HEK293 (cell line): Measurements from ENCODE around the gene GTF3C1.

Experiments
- ATF2 ChIP-seq: fragments of 450-650 bp; formaldehyde crosslinking; IDR thresholded peaks from 2 replicates; pipeline ENCODE4 v1.5.1; 2016; ENCODE audit warnings: missing biosample characterization, missing genetic modification characterization, low read depth
- CTCF ChIP-seq: fragments of 450-650 bp; formaldehyde crosslinking; IDR thresholded peaks from 2 replicates; pipeline ENCODE4 v1.5.1; 2016; ENCODE audit warnings: missing biosample characterization, missing genetic modification characterization
- GLI4 ChIP-seq: fragments of 450-650 bp; formaldehyde crosslinking; IDR thresholded peaks from 2 replicates; pipeline ENCODE4 v1.5.1; 2016; ENCODE audit warnings: missing biosample characterization, missing genetic modification characterization
- GLIS2 ChIP-seq: fragments of 450-650 bp; formaldehyde crosslinking; IDR thresholded peaks from 2 replicates; pipeline ENCODE4 v1.5.1; 2016; ENCODE audit warnings: missing biosample characterization, missing genetic modification characterization
- HOXA7 ChIP-seq: sonication (generic); formaldehyde crosslinking; IDR thresholded peaks from 2 replicates; pipeline ENCODE4 v1.8.1; 2022; ENCODE audit warnings: missing genetic modification reagents, borderline replicate concordance
- KLF16 ChIP-seq: fragments of 450-650 bp; formaldehyde crosslinking; IDR thresholded peaks from 2 replicates; pipeline ENCODE4 v1.5.1; 2017; ENCODE audit warnings: missing biosample characterization, missing genetic modification characterization
- KLF7 ChIP-seq: fragments of 450-650 bp; formaldehyde crosslinking; IDR thresholded peaks from 2 replicates; pipeline ENCODE4 v1.5.1; 2016; ENCODE audit warnings: missing biosample characterization, missing genetic modification characterization, borderline replicate concordance
- REST ChIP-seq: fragments of 450-650 bp; formaldehyde crosslinking; IDR thresholded peaks from 2 replicates; pipeline ENCODE4 v1.5.1; 2016; ENCODE audit warnings: missing biosample characterization, missing genetic modification characterization
- ZBTB20 ChIP-seq: fragments of 450-650 bp; formaldehyde crosslinking; IDR thresholded peaks from 2 replicates; pipeline ENCODE4 v1.5.1; 2016; ENCODE audit warnings: missing biosample characterization, missing genetic modification characterization
- ZNF501 ChIP-seq: fragments of 450-650 bp; formaldehyde crosslinking; IDR thresholded peaks from 2 replicates; pipeline ENCODE4 v1.5.1; 2016; ENCODE audit warnings: missing biosample characterization, missing genetic modification characterization

GRCh38 chr16:27468941-27469531 is 80.7 kb downstream of the GTF3C1 start:
- TF ChIP-seq CTCF (tag by site-specific recombination) (no peak), KLF7 (tag by site-specific recombination) (no peak), REST (tag by site-specific recombination) (no peak), ATF2 (tag by site-specific recombination) (no peak), ZBTB20 (tag by site-specific recombination) (no peak), KLF16 (no peak), GLIS2 (tag by site-specific recombination) (no peak), ZNF501 (no peak), GLI4 (no peak), HOXA7 (CRISPR knock-in tag) (no peak)
